Activated CD8-positive, alpha-beta T cell treated with anti-CD3 and anti-CD28 coated beads for 36 hours (primary cell): ENCODE data around the gene USP34. TPM values are rescaled to one million over a fixed set of nuclear protein-coding genes. Genes with fewer than 3 reads are reported as not detected.

Experiments used
- ATAC-seq: fragments of 200-7000 bp; cut with Tn5 transposase; one replicate; pipeline ENCODE4 v1.10.0; 2021; ENCODE audit warnings: mild to moderate bottlenecking, moderate library complexity
- CTCF ChIA-PET: fragments of 350-600 bp; sonication (Branson Sonifier 250); formaldehyde crosslinking; loops from one replicate; lab custom pipeline; 2021; ENCODE audit warnings: antibody characterized with exemption; lab: Charles Lee
- POLR2A ChIA-PET: fragments of 350-600 bp; sonication (Branson Sonifier 250); formaldehyde crosslinking; loops from one replicate; lab custom pipeline; 2021; ENCODE audit warnings: antibody characterized with exemption; lab: Charles Lee
- DNase-seq: peaks from one replicate; pipeline ENCODE4 v3.0.0-alpha.2; 2020
- H3K27ac Mint-ChIP-seq: one replicate; pipeline ENCODE4 v1.8.0; 2021; ENCODE audit warnings: mild to moderate bottlenecking, mixed read lengths
- H3K27me3 Mint-ChIP-seq: one replicate; pipeline ENCODE4 v1.8.0; 2021; ENCODE audit warnings: mixed read lengths
- H3K36me3 Mint-ChIP-seq: one replicate; pipeline ENCODE4 v1.8.0; 2021; ENCODE audit warnings: low read depth, mixed read lengths
- H3K4me1 Mint-ChIP-seq: one replicate; pipeline ENCODE4 v1.8.0; 2021; ENCODE audit warnings: low read depth, mixed read lengths
- H3K4me3 Mint-ChIP-seq: one replicate; pipeline ENCODE4 v1.8.0; 2021; ENCODE audit warnings: mild to moderate bottlenecking, moderate library complexity, mixed read lengths
- H3K9me3 Mint-ChIP-seq: one replicate; pipeline ENCODE4 v1.8.0; 2021; ENCODE audit warnings: mixed read lengths
- intact Hi-C: fragments of 100-400 bp; cut with micrococcal nuclease; formaldehyde crosslinking; loops from one replicate; pipeline ENCODE4 v1.10.0; 2022
- total RNA-seq, 2 experiments: library from RNA; stranded (reverse); gene quantifications; one replicate each; pipeline ENCODE4 v1.2.3, GENCODE V29; 2021
- TF ChIP-seq, protein P1 (sequence below): fragments of 200-600 bp; IDR thresholded peaks from one replicate; pipeline ENCODE4 v1.8.0; 2022; ENCODE audit warnings: antibody characterized with exemption, mild to moderate bottlenecking

Gene USP34
- total RNA-seq, 2 experiments from 2014 or later = 69.0 to 71.3 TPM

DNA sequence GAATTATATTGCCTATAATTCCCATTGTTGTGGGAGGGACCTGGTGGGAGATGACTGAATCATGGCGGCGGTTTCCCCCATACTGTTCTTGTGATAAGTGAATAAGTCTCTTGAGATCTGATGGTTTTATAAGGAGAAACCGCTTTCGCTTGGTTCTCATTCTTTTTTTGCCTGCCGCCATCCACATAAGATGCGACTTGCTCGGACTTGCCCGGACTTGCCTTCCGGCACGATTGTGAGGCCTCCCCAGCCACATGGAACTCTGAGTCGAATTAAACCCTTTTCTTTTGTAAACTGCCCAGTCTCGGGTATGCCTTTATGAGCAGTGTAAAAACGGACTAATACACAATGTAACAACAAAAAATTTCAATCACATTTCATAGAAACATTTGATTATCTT, 193.1 kb downstream of the USP34 start:
- Mint-ChIP-seq H3K4me3 (no peak overlapping the region), H3K27ac (no peak overlapping the region), H3K9me3 (no peaks in the 10 kb centered on the region), H3K27me3 (no peaks in the 10 kb centered on the region), H3K4me1 (peaks cover 2% of the 10 kb centered on the region), H3K36me3 (peaks cover 27% of the 10 kb centered on the region)
- DNase-seq (no peak), ATAC-seq (no peak)
- ChIA-PET POLR2A (no interaction called here), CTCF (no interaction called here)
- TF ChIP-seq, protein P1, sequence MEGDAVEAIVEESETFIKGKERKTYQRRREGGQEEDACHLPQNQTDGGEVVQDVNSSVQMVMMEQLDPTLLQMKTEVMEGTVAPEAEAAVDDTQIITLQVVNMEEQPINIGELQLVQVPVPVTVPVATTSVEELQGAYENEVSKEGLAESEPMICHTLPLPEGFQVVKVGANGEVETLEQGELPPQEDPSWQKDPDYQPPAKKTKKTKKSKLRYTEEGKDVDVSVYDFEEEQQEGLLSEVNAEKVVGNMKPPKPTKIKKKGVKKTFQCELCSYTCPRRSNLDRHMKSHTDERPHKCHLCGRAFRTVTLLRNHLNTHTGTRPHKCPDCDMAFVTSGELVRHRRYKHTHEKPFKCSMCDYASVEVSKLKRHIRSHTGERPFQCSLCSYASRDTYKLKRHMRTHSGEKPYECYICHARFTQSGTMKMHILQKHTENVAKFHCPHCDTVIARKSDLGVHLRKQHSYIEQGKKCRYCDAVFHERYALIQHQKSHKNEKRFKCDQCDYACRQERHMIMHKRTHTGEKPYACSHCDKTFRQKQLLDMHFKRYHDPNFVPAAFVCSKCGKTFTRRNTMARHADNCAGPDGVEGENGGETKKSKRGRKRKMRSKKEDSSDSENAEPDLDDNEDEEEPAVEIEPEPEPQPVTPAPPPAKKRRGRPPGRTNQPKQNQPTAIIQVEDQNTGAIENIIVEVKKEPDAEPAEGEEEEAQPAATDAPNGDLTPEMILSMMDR = no peak
- intact Hi-C loops = no loop called here

DNA sequence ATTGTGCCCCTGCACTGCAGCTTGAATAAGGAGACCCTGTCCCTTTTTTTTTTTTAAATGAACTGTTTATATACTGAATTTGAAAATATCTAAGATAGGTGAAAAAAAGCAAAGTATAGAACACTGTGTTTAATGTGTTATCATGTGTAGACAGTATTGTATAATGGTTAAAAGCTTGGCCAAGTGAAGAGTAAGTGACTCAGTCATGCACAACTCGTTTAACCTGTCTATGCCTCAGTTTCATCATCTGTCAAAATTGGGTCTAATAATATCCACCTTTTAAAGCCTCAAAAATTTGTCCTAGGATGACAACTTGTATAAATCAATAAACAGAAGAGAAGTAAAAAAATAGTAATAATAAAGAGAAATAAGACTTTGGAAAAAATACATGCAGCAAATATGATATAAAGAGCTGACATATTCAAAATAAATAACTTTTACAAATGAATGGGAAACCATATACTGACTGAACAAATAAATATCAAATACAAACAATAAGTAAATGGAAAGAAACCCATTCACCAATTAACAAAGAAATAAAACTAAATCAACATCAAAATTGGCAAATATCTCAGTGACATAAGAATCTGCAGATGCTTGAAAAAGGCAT, 195.2 kb downstream of the USP34 start:
- Mint-ChIP-seq H3K4me3 (no peak overlapping the region), H3K36me3 (peaks cover 28% of the 10 kb centered on the region), H3K9me3 (no peaks in the 10 kb centered on the region), H3K27me3 (no peaks in the 10 kb centered on the region), H3K4me1 (peaks cover 6% of the 10 kb centered on the region), H3K27ac (no peak overlapping the region)
- TF ChIP-seq, protein P1 = no peak
- ChIA-PET CTCF (no interaction called here), POLR2A (interaction anchor here (0.6 kb wide), 1 partner anchor 712 kb away, joined by 3 read pairs; no protein-coding TSS in a partner anchor)
- intact Hi-C loops = no loop called here
- DNase-seq = no peak
- ATAC-seq = no peak

DNA sequence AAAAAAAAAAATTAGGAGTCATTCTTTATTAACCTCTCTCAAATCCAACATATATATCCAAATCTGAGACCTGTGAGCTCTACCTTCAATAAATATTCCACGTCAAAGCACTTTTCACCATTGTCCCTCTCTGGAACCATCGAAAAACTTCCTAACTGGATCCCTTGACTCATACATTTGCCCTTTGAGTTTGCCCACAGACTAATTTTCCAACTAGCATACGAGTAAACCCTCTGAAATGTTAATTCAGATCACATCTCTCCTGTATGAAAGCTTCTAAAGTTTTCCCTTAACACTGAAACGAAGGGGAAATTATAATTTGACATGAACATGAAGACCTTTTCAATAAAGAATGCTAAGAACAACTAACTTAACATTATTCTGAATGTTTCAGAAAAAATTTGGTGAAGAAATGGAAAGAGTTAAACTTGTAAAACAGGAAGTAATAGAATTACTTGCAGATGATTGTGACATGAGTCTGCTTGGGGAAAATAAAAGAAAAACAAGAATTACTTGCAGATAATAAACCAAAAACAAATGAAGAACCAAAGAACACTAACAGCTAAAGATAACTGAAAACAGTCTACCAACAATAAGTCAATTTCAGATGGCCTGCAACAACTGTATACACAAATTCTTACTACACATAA, 198.3 kb downstream of the USP34 start:
- H3K4me3 Mint-ChIP-seq = no peak overlapping the region
- no peak for DNase-seq
- intact Hi-C loops = no loop called here
- peaks cover 6% of the 10 kb centered on the region for H3K4me1 Mint-ChIP-seq
- H3K9me3 Mint-ChIP-seq = no peaks in the 10 kb centered on the region
- POLR2A ChIA-PET = interaction anchor here (0.6 kb wide), 1 partner anchor 494 kb away, joined by 4 read pairs; no protein-coding TSS in a partner anchor
- H3K27ac Mint-ChIP-seq = peak overlapping the region; percentile 28
- no peaks in the 10 kb centered on the region for H3K27me3 Mint-ChIP-seq
- CTCF ChIA-PET = no interaction called here
- peaks cover 20% of the 10 kb centered on the region for H3K36me3 Mint-ChIP-seq
- no peak for ATAC-seq
- TF ChIP-seq, protein P1 = no peak

DNA sequence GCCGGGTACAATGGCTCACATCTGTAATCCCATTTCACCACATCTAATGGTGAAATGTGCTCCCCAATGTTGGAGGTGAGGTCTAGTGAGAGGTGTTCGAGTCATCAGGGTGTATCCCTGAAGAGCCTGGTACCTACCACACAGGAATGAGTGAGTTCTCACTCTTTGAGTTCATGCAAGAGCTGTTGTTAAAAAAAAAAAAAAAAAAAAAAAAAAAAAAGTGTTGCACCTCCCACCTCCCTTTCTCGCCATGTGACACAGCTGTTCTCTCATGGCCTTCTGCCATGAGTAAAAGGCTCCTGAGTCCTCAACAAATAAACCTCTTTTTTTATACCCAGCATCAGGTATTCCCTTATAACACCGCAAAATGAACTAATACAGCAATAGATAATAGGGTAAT, 202.6 kb downstream of the USP34 start:
- TF ChIP-seq, protein P1 = no peak
- H3K4me1 Mint-ChIP-seq = peaks cover 6% of the 10 kb centered on the region
- H3K9me3 Mint-ChIP-seq = no peaks in the 10 kb centered on the region
- DNase-seq (no peak), ATAC-seq (no peak)
- H3K4me3 Mint-ChIP-seq = no peak overlapping the region
- intact Hi-C loops = no loop called here
- H3K36me3 Mint-ChIP-seq = peaks cover 18% of the 10 kb centered on the region
- ChIA-PET POLR2A (no interaction called here), CTCF (no interaction called here)
- H3K27ac Mint-ChIP-seq = no peak overlapping the region
- no peaks in the 10 kb centered on the region for H3K27me3 Mint-ChIP-seq
